Activated naive CD8-positive, alpha-beta T cell treated with anti-CD3 and anti-CD28 coated beads for 36 hours (primary cell): ENCODE measurements around the gene MLKL. TPM values are rescaled to one million over a fixed set of nuclear protein-coding genes. Genes with fewer than 3 reads are reported as not detected.

ENCODE experiments used
- DNase-seq: peaks from one replicate; pipeline ENCODE4 v3.0.0; 2021
- H3K27ac Mint-ChIP-seq: one replicate; pipeline ENCODE4 v1.8.0; 2022; ENCODE audit warnings: mild to moderate bottlenecking, moderate library complexity, mixed read lengths
- H3K27me3 Mint-ChIP-seq: one replicate; pipeline ENCODE4 v1.8.0; 2022; ENCODE audit warnings: mild to moderate bottlenecking, mixed read lengths
- H3K36me3 Mint-ChIP-seq: one replicate; pipeline ENCODE4 v1.8.0; 2021; ENCODE audit warnings: mild to moderate bottlenecking, mixed read lengths
- H3K4me1 Mint-ChIP-seq: one replicate; pipeline ENCODE4 v1.8.0; 2021; ENCODE audit warnings: mixed read lengths
- H3K4me3 Mint-ChIP-seq: one replicate; pipeline ENCODE4 v1.8.0; 2022; ENCODE audit warnings: mild to moderate bottlenecking, moderate library complexity, mixed read lengths
- H3K9me3 Mint-ChIP-seq: one replicate; pipeline ENCODE4 v1.8.0; 2022; ENCODE audit warnings: mixed read lengths
- total RNA-seq, 2 experiments: library from RNA; stranded (reverse); gene quantifications; one replicate each; pipeline ENCODE4 v1.2.3, GENCODE V29; 2021

Gene MLKL
- total RNA-seq, 2 experiments from 2014 or later = 23.6 TPM

GRCh38 chr16:74622005-74622404 lies 78.7 kb downstream of the MLKL start:
- Mint-ChIP-seq H3K4me1 (peaks cover 25% of the 10 kb centered on the region), H3K27me3 (no peaks in the 10 kb centered on the region), H3K4me3 (no peak overlapping the region), H3K9me3 (no peaks in the 10 kb centered on the region), H3K27ac (no peak overlapping the region), H3K36me3 (peaks cover 55% of the 10 kb centered on the region)
- DNase-seq = no peak

Other genes starting within 250 kb of the MLKL start
- gene GLG1, start 93.7 kb downstream of the MLKL start, total RNA-seq = 10 to 100 TPM; 58.7 to 60.8 TPM
- gene RFWD3, start 34.0 kb downstream of the MLKL start, total RNA-seq = 100 to 1,000 TPM; 128 to 134 TPM
- gene FA2H, start 74.0 kb upstream of the MLKL start, total RNA-seq = not detected